ENCODE data around the gene ARPC2. TPM values are rescaled to one million over a fixed set of nuclear protein-coding genes. Genes with fewer than 3 reads are reported as not detected.
A peak's percentile ranks its signal among the peaks of the same experiment; 100 is the strongest.

Gene ARPC2
- total and polyA plus RNA-seq, 8 donors = 229 to 452 (median 256) TPM

DNA sequence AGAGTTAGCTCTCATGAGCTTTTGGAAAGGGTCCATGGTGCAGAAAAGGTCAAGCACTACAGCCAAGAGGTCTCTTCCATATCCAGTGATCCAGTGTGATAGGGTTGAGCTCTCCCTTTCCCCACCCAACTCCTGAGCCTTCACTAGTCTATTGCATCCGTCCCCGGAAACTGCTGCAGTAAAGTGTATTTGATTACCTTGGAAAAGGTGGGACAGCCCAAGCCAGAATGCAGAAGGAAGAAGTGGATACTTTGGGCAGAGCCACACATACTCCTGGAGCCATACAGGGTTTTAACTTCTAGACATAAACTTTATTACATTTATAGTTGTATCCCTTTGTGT lies 56.9 kb downstream of the ARPC2 start:
- peaks cover 0 to 57% of the 10 kb centered on the region in 2 donors for H3K36me3 ChIP-seq
- DNase-seq (no peak), ATAC-seq (no peak)
- intact Hi-C loops (cut with DNase I) = loop anchor here in 1 of 2 donors (10.0 kb wide), 1 partner anchor 121 kb away; the partner anchor contains the start of gene CTDSP1
- TF ChIP-seq, protein P1, sequence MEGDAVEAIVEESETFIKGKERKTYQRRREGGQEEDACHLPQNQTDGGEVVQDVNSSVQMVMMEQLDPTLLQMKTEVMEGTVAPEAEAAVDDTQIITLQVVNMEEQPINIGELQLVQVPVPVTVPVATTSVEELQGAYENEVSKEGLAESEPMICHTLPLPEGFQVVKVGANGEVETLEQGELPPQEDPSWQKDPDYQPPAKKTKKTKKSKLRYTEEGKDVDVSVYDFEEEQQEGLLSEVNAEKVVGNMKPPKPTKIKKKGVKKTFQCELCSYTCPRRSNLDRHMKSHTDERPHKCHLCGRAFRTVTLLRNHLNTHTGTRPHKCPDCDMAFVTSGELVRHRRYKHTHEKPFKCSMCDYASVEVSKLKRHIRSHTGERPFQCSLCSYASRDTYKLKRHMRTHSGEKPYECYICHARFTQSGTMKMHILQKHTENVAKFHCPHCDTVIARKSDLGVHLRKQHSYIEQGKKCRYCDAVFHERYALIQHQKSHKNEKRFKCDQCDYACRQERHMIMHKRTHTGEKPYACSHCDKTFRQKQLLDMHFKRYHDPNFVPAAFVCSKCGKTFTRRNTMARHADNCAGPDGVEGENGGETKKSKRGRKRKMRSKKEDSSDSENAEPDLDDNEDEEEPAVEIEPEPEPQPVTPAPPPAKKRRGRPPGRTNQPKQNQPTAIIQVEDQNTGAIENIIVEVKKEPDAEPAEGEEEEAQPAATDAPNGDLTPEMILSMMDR (IDR thresholded peaks at IDR 0.05) = no peak
- no peaks in the 10 kb centered on the region for H3K27me3 ChIP-seq
- H3K4me1 ChIP-seq = peaks cover 31 to 65% of the 10 kb centered on the region in 2 donors
- H3K4me3 ChIP-seq = no peak overlapping the region
- no peaks in the 10 kb centered on the region for H3K9me3 ChIP-seq
- H3K27ac ChIP-seq = peak overlapping the region in 1 of 2 donors; percentile 43

DNA sequence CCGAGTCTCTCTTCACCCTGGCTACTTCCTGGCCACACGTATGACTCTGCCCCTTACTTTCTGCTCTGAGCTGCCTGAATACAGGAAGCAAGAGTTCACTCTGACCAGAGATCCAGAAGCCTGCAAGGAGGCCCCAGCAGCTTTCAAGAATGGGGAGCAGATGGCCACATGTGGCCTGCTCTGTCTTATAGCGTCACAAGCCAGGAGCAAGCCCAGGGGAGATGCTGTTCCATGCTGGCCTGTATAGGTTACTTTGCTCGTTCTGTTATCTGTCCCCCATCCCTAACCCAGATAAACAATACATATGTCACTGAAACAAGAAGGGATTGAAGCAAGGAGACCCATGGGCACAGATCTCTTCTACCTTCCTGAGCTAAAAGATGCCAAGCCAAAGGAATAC lies 57.6 kb downstream of the ARPC2 start:
- no peaks in the 10 kb centered on the region for H3K27me3 ChIP-seq
- TF ChIP-seq, protein P1 (IDR thresholded peaks at IDR 0.05) = no peak
- intact Hi-C loops (cut with DNase I) = loop anchor here in 1 of 2 donors (10.0 kb wide), 1 partner anchor 120 kb away; the partner anchor contains the start of gene CTDSP1
- peak overlapping the region in 1 of 2 donors; percentile 43 for H3K27ac ChIP-seq
- H3K4me3 ChIP-seq = no peak overlapping the region
- no peak for DNase-seq
- no peaks in the 10 kb centered on the region for H3K9me3 ChIP-seq
- ATAC-seq = no peak
- H3K4me1 ChIP-seq = peaks cover 27 to 62% of the 10 kb centered on the region in 2 donors
- peaks cover 0 to 64% of the 10 kb centered on the region in 2 donors for H3K36me3 ChIP-seq

DNA sequence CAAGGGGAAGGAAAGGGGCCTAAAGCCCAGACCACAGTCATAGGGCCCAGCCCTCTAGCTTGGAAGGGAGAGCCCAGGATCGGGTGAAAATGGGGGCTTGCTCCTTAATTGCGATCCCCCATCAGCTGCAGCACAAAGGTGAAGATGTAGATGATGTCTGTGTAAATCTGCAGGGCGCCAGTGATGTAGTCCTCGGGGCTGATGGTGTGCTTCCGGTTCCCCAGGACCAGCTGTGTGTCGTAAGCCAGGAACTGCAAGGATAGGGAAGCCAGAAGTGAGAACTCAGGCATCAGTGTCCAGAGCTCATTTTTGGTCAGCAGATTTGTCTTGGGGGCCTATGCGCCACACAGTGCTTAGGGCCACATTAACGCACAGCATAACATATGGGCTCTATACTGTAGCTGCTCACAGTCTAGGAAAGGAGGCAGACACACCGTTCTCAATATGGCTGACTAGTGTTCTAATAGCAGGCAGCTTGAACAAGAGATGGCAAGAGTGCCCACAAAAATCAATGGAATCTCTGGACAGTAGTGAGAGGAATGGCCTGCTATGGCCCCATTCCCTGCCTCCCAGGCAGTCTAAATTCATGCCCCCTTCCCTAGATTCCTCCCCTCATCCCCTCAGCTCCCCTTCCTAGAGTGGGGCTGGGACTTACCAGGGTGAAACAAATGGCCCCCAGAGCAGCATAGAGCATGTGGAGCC lies 58.5 kb downstream of the ARPC2 start:
- Histone ChIP-seq H3K27ac (peak overlapping the region in 1 of 2 donors; percentile 53), H3K9me3 (no peaks in the 10 kb centered on the region), H3K4me1 (peaks cover 27 to 62% of the 10 kb centered on the region in 2 donors), H3K27me3 (no peaks in the 10 kb centered on the region), H3K4me3 (no peak overlapping the region), H3K36me3 (peaks cover 5 to 73% of the 10 kb centered on the region in 2 donors)
- intact Hi-C loops (cut with DNase I) = loop anchor here in 1 of 2 donors (10.0 kb wide), 1 partner anchor 119 kb away; the partner anchor contains the start of gene CTDSP1
- DNase-seq = no peak
- TF ChIP-seq, protein P1 (IDR thresholded peaks at IDR 0.05) = no peak
- no peak for ATAC-seq

DNA sequence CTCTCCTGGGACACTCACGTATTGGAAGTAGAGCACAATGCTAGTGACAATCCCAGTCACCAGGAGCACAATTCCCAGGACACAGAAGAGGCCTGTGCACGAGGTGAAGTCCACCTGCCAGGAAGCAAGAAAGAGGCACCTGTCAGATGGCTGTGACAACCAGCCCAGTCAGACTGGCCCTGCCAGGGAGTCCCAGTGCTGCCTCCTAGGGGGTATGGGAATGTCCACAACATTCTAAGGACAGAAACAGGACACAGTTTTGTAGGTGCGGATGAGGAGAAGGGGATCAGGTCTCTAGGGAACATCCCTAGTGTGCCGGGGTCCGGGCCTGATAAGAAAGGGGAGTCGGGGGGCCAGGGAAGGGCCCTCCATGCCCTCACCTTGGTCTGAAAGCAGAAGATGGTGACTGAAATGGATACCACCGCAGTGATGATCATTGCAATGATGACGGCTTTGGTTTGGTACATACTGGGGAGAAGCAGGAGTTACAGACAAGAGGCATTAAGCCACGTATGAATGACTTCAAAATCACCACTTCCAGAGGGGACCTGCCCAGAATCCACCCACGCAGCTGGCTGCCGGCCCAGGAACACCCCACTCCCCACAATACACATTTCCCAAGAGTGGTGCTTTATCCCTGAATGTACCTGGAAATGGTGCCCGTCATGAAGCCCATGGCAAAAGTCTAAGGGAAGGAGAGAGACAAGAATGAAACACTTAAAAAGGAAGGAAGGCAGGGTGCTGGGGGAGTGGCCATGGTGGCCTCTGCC lies 60.2 kb downstream of the ARPC2 start:
- H3K9me3 ChIP-seq = no peaks in the 10 kb centered on the region
- no peak overlapping the region for H3K4me3 ChIP-seq
- H3K27ac ChIP-seq = no peak overlapping the region
- no peak for DNase-seq
- ATAC-seq = no peak
- peaks cover 5 to 90% of the 10 kb centered on the region in 2 donors for H3K36me3 ChIP-seq
- peaks cover 13 to 57% of the 10 kb centered on the region in 2 donors for H3K4me1 ChIP-seq
- H3K27me3 ChIP-seq = no peaks in the 10 kb centered on the region
- TF ChIP-seq, protein P1 (IDR thresholded peaks at IDR 0.05) = no peak
- intact Hi-C loops (cut with DNase I) = loop anchor here in 1 of 2 donors (10.0 kb wide), 1 partner anchor 118 kb away; the partner anchor contains the start of gene CTDSP1

DNA sequence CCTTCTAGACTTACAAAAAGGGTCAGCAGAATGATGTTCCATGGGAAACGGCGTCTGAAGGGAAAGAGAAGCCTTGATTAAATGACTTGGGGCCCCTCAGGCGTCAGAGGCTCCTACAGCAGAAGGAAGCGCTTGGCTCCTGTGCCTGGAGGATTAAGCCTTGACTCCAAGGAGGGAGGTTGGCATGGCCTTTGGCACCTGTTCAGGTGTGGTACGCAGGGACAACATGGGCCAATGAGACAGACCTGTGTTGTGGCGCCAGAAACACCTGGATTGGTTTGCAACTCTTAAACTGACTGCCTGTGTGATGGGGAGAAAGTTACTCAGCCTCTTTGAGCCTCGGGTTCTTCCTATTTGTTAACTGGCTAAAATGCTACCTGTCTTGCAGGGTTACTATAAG lies 60.9 kb downstream of the ARPC2 start:
- Histone ChIP-seq H3K27me3 (no peaks in the 10 kb centered on the region), H3K9me3 (no peaks in the 10 kb centered on the region), H3K4me3 (no peak overlapping the region), H3K27ac (no peak overlapping the region), H3K36me3 (peaks cover 5 to 97% of the 10 kb centered on the region in 2 donors), H3K4me1 (peaks cover 13 to 57% of the 10 kb centered on the region in 2 donors)
- TF ChIP-seq, protein P1 (IDR thresholded peaks at IDR 0.05) = no peak
- intact Hi-C loops (cut with DNase I) = loop anchor here in 1 of 2 donors (10.0 kb wide), 1 partner anchor 117 kb away; the partner anchor contains the start of gene CTDSP1
- ATAC-seq = no peak
- DNase-seq = no peak
